SJSA1 (cell line): Measurements from ENCODE around the gene SATL1. TPM values are rescaled to one million over a fixed set of nuclear protein-coding genes. Genes with fewer than 3 reads are reported as not detected.
"Not testable (repeated sequence)": the region's sequence is repeated elsewhere in the genome, so short reads cannot be mapped to it uniquely, and the experiment has no call there.

Source experiments
- DNase-seq, 2 experiments: peaks; one replicate each; pipeline ENCODE4 v3.0.0-alpha.2; 2015 to 2020; ENCODE audit warnings: low spot score in 2 of 2, low read depth in 1 of 2
- H3K27ac ChIP-seq: fragments of 250-450 bp; sonication (Bioruptor Pico); 2 replicates; pipeline ENCODE4 v1.5.1; 2020; ENCODE audit warnings: mild to moderate bottlenecking, moderate library complexity
- H3K27me3 ChIP-seq: fragments of 250-450 bp; sonication (Bioruptor Pico); replicated peaks from 2 replicates; pipeline ENCODE4 v1.5.1; 2020; ENCODE audit warnings: mild to moderate bottlenecking, moderate library complexity
- H3K36me3 ChIP-seq: fragments of 250-450 bp; sonication (Bioruptor Pico); 2 replicates; pipeline ENCODE4 v1.5.1; 2020; ENCODE audit warnings: mild to moderate bottlenecking
- H3K4me1 ChIP-seq: fragments of 250-450 bp; sonication (Bioruptor Pico); replicated peaks from 2 replicates; pipeline ENCODE4 v1.6.1; 2021; ENCODE audit warnings: mild to moderate bottlenecking
- H3K4me3 ChIP-seq: fragments of 250-450 bp; sonication (Bioruptor Pico); 2 replicates; pipeline ENCODE4 v1.5.1; 2020; ENCODE audit warnings: mild to moderate bottlenecking
- H3K9me3 ChIP-seq: fragments of 250-450 bp; sonication (Bioruptor Pico); replicated peaks from 2 replicates; pipeline ENCODE4 v1.5.1; 2020; ENCODE audit warnings: mild to moderate bottlenecking
- total RNA-seq: library from RNA; depleted of rRNA; stranded (reverse); fragments of >200 nt; shearing (Covaris generic); gene quantifications from 2 replicates; pipeline ENCODE4 v1.2.3, GENCODE V29; 2014

Gene SATL1
- total RNA-seq, 1 experiment from 2014 or later = 0.18 TPM

DNA sequence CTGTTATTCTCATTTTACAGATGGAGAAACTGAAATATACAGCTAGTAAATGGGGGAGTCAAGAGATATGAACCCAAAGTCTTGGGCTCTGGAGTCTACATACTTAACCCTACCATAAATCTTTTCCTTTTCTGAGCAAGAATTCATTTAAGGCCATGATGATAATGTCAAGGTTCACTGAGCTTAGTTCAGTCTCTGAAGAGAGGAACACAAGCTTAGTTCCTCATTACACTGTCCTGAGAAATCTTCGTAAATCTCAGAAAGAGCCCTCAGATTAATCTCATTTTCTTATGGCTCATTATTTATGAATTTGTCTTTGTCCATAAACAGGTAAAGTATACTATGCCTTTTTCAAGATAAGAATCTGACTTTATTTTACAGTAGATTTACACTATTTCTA is 104.2 kb downstream of the SATL1 start:
- Histone ChIP-seq H3K27ac (no peak overlapping the region), H3K4me1 (no peaks in the 10 kb centered on the region), H3K9me3 (no peaks in the 10 kb centered on the region), H3K4me3 (no peak overlapping the region), H3K27me3 (no peaks in the 10 kb centered on the region), H3K36me3 (no peaks in the 10 kb centered on the region)
- DNase-seq = no peak

DNA sequence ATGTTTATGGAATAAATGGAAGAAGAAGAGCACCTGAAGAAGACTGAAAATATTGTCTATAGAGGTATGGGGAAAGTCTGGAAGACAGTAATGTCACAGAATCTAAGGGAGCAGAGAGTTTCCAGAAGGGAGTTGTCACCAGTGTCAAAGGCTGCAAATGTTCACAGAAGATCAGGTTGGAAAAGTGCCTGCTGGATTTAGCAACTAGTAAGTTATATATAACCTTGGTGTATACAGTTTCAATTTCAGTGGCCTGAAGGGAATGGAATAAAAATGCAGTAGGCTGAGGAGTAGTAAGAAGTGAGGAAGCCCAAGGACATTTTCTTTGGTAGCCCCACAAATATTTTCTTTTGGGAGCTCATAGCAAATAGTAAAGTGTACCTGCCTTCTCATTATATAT is 107.2 kb downstream of the SATL1 start:
- H3K9me3 ChIP-seq = no peaks in the 10 kb centered on the region
- no peak overlapping the region for H3K4me3 ChIP-seq
- no peak overlapping the region for H3K27ac ChIP-seq
- no peak for DNase-seq
- H3K36me3 ChIP-seq = no peaks in the 10 kb centered on the region
- H3K27me3 ChIP-seq = no peaks in the 10 kb centered on the region
- no peaks in the 10 kb centered on the region for H3K4me1 ChIP-seq

DNA sequence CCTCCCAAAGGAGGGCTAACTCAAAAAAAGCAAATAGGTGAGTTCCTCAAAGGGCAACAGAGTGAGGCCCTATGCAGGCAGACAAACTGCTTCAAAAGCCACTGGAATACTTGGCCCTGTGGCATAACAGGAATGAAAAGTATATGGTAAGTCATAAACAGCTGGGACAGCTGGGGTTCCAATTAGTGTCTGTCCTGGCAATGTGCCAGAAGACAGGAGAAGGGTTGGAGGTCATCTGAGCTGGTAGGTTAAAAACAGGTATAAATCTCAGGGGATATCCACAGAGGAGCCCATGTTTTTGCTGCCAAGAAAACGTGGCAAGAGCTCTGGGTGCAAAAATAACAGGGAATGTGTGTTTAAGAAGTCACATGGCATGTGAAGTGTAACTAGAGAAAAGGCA is 128.3 kb downstream of the SATL1 start:
- H3K4me1 ChIP-seq = no peaks in the 10 kb centered on the region
- H3K27me3 ChIP-seq = no peaks in the 10 kb centered on the region

DNA sequence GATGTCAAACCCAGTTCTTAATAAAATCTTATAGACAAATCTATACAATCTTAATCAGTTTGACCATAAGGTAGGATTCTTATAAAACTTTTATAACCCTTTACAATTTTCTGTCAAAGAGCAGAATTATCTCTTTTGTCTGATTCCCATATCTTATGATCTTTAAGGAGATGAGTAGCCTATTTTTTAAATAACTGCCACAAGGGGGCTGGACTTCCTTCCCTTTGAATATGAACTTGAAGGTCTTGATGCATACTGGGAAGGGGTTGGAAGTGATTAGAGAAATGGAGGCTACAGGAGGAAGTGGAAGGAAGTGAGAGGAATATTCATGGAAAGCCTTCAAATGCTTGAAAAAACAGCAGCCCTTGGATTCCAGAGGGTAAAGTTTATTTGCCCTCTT is 128.8 kb downstream of the SATL1 start:
- Histone ChIP-seq H3K4me1 (no peaks in the 10 kb centered on the region), H3K4me3 (no peak overlapping the region), H3K36me3 (no peaks in the 10 kb centered on the region), H3K27ac (no peak overlapping the region), H3K27me3 (no peaks in the 10 kb centered on the region), H3K9me3 (no peaks in the 10 kb centered on the region)
- DNase-seq = no peak

More for the DNA sequence above, 128.3 kb downstream of the SATL1 start:
- Histone ChIP-seq H3K36me3 (no peaks in the 10 kb centered on the region), H3K9me3 (no peaks in the 10 kb centered on the region), H3K27ac (no peak overlapping the region), H3K4me3 (no peak overlapping the region)
- DNase-seq = no peak

DNA sequence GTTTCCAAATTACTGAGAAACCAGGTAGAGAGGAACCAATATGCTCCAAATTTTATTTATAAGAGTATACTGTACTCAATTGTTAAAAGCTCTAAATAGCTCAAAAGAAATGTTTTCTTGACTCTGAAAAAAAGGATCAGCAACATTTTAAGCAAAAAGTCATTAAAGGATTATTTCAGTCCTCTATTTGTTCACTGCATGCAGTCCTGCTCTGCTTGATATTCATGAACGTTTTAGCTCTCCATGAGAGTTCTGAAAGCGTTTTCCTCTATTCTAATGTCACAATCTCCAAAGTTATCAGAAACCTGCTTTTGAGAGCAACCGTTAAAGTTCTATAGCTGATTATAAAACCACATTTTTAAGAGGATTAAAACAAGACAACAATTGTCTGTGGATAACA is 129.4 kb downstream of the SATL1 start:
- DNase-seq = no peak
- Histone ChIP-seq H3K9me3 (no peaks in the 10 kb centered on the region), H3K27ac (no peak overlapping the region), H3K36me3 (no peaks in the 10 kb centered on the region), H3K4me1 (no peaks in the 10 kb centered on the region), H3K27me3 (no peaks in the 10 kb centered on the region), H3K4me3 (no peak overlapping the region)

DNA sequence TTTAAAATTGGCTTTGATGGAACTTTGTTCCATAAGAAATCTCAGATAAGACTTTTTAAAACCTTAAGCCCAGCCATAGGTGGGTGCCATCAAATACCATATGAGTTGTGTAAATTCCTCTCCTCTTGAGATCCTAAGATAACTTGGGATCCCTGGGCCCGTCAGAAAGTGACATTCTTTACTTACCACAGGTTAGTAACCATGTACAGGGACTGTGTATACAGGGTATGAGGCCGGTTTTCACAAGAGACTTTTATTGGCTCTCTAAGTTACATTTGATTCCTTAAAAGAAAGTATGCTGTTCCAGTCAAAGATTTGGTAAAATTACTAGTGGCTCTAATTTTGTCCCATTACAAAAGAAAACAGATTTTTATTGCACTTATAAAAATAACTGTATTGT is 129.8 kb downstream of the SATL1 start:
- Histone ChIP-seq H3K4me3 (no peak overlapping the region), H3K36me3 (no peaks in the 10 kb centered on the region), H3K27me3 (no peaks in the 10 kb centered on the region), H3K4me1 (no peaks in the 10 kb centered on the region), H3K9me3 (no peaks in the 10 kb centered on the region), H3K27ac (no peak overlapping the region)
- no peak for DNase-seq

DNA sequence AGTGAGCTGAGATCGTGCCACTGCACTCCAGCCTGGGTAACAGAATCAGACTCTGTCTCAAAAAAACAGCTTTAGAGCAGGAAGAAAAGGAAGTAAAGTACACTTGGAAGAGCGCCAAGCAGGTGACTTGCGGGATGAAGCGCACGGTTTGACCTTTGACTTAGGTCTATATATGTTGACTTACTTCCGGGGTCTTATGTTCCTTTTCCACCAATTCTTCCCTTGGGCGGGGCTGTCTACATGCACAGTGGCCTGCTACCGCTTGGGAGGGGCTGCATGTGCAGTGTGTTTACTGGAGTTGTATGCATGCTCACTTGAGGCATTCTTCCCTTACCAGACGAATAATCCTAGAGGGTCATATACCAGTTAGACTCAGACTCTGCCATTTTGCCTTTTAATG is 131.3 kb downstream of the SATL1 start:
- Histone ChIP-seq H3K9me3 (no peaks in the 10 kb centered on the region), H3K27ac (no peak overlapping the region), H3K4me1 (no peaks in the 10 kb centered on the region), H3K36me3 (no peaks in the 10 kb centered on the region), H3K4me3 (no peak overlapping the region), H3K27me3 (no peaks in the 10 kb centered on the region)
- no peak for DNase-seq

DNA sequence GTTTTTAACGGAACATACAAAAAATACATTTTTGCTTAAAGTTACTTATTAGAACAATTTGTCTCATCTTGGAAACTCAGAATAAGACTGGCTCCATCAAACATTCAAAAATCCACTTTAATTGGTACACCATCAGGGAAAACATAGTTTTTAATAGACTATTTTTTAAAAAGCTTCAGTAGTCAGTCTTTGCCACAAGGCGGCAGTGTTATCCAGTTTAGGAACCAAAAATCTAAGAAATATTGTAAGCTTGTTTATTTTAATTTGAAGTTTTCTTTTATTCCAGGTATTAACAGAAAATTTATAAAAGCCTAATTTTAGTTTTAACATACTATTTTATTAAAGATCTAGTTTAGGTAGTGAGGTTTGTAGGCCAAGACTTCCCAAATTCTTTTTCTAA is 132.2 kb downstream of the SATL1 start:
- no peaks in the 10 kb centered on the region for H3K4me1 ChIP-seq
- no peak overlapping the region for H3K4me3 ChIP-seq
- H3K36me3 ChIP-seq = no peaks in the 10 kb centered on the region
- no peaks in the 10 kb centered on the region for H3K27me3 ChIP-seq
- H3K27ac ChIP-seq = no peak overlapping the region
- peak in 1 of 2 experiments; percentile 1 for DNase-seq
- no peaks in the 10 kb centered on the region for H3K9me3 ChIP-seq

DNA sequence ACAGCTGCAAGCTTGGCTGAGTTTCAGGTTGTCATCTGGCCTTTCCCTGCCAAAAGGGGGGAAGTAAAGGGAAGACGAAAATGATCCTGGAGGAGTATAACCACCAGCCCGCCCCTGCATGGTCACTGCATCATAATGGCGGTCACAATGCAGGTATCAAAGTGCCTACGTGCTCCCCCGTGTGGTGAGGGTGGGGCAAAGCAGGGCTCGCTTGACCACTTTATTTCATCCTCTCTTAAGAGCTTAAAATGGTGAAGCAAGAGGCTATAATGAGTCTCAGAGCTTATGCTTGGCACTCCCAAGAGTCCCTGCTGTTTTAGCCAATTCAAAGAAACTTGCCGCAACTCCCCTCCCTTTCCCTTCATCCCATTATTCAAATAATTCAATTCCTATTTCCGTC is 134.3 kb downstream of the SATL1 start:
- no peak for DNase-seq
- H3K27me3 ChIP-seq = no peaks in the 10 kb centered on the region
- H3K36me3 ChIP-seq = no peaks in the 10 kb centered on the region
- no peak overlapping the region for H3K4me3 ChIP-seq
- no peak overlapping the region for H3K27ac ChIP-seq
- no peaks in the 10 kb centered on the region for H3K9me3 ChIP-seq
- no peaks in the 10 kb centered on the region for H3K4me1 ChIP-seq

DNA sequence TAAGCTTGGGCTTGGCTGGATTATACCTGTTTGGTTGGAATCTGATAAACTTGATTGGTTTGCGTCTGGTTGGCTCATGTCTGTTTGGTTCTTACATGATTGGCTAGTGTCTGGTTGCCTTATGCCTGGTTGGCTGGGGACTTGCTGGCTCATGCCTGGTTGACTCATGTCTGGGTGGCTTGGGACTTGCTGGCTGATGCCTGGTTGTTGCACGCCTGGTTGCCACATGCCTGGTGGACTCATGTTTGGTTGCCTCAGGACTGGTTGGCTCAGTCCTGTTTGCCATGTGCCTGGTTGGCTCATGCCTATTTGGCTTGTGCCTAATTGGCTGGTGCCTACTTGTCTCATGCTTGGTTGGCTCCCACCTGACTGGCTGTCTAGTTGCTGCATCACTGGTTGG is 135.4 kb downstream of the SATL1 start:
- Histone ChIP-seq H3K36me3 (no peaks in the 10 kb centered on the region), H3K27me3 (no peaks in the 10 kb centered on the region), H3K4me3 (no peak overlapping the region), H3K27ac (no peak overlapping the region), H3K4me1 (no peaks in the 10 kb centered on the region), H3K9me3 (no peaks in the 10 kb centered on the region)
- DNase-seq = no peak

DNA sequence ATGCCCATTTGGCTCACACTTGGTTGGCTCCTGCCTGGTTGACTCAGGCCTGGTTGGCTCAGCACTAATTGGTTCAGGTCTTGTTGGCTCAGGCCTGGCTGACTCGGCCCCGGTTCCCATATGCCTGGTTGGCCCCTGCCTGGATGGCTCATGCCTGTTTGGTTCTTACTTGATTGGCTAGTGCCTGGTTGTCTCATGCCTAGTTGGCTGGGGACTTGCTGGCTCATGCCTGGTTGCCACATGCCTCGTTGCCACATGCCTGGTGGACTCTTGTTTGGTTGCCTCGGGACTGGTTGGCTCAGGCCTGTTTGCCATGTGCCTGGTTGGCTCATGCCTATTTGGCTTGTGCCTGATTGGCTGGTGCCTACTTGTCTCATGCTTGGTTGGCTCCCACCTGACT is 136.2 kb downstream of the SATL1 start:
- Histone ChIP-seq H3K27me3 (no peaks in the 10 kb centered on the region), H3K36me3 (no peaks in the 10 kb centered on the region), H3K4me1 (no peaks in the 10 kb centered on the region), H3K27ac (no peak overlapping the region), H3K4me3 (no peak overlapping the region), H3K9me3 (no peaks in the 10 kb centered on the region)
- DNase-seq = no peak

DNA sequence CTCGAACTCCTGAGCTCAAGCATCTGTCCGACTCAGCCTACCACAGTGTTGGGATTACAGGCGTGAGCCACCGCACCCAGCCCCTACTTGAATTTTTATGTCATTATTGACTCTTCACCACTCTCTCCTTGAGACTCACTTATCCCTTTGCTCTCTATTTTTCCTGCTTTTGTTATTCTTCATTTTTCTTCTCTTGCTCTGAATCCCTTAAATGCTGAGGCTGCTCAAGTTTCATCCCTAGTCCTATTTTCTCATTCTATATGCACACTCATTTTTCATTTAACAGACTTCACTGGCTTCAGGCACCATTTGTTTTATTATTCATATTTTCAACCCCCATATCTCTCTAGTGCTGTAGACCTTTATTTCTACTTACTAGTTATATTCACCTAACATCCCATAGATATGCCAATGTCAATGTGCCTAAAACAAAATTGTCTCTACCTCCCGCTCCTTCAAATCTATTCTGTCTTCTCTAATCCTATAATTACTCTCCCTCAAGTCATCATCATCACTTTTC is 154.2 kb downstream of the SATL1 start:
- Histone ChIP-seq H3K4me1 (no peaks in the 10 kb centered on the region), H3K9me3 (no peaks in the 10 kb centered on the region), H3K36me3 (0 out of 2 replicates have a peak, but pooled peaks cover 2% of the 10 kb centered on the region), H3K27me3 (no peaks in the 10 kb centered on the region), H3K4me3 (no peak overlapping the region), H3K27ac (no peak overlapping the region)
- DNase-seq = no peak

DNA sequence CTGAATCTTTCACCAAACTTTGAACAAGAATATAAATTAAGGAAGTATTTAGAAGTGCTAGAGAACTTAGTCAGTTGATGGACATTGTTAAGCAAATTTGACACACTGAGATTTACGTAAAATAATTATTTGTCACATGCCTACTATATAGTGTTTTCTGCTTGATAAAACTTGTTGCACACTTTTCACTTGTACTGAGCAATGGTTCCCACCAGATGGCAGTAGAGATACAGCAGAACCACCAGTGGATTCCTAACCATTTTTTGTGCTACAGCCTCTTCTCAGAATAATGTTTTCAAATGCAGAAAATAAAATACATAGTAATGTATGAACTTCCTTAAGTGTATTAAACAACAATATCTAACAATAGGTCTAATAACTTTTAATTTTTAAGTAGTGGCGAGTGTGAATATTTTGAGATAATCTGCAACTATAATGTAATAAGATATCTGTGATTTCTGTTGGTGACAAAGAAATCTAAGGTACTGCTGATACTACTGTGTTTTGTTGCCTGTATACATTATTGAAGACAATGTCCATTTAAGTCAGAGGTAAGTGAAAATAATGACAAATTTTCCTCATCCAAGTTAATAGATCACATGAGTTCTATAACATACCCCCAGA is 158.7 kb downstream of the SATL1 start:
- Histone ChIP-seq H3K27ac (no peak overlapping the region), H3K27me3 (no peaks in the 10 kb centered on the region), H3K9me3 (no peaks in the 10 kb centered on the region), H3K4me1 (no peaks in the 10 kb centered on the region), H3K4me3 (no peak overlapping the region), H3K36me3 (0 out of 2 replicates have a peak, but pooled peaks cover 2% of the 10 kb centered on the region)
- peak in 1 of 2 experiments; percentile 5 for DNase-seq

DNA sequence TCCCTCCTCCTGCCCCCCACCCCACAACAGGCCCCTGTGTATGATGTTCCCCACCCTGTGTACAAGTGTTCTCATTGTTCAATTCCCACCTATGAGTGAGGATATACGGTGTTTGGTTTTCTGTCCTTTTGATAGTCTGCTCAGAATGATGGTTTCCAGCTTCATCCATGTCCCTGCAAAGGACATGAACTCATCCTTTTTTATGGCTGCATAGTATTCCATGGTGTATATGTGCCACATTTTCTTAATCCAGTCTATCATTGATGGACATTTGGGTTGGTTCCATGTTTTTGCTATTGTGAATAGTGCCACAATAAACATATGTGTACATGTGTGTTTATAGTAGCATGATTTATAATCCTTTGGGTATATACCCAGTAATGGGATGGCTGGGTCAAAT is 166.3 kb downstream of the SATL1 start:
- H3K9me3 ChIP-seq, H3K4me1 ChIP-seq, H3K27me3 ChIP-seq, DNase-seq, H3K36me3 ChIP-seq, H3K27ac ChIP-seq, H3K4me3 ChIP-seq: not testable (repeated sequence)
